CD4-positive, CD25-positive, alpha-beta regulatory T cell (primary cell): Measurements from ENCODE around the gene EXOC6B. TPM values are rescaled to one million over a fixed set of nuclear protein-coding genes. Genes with fewer than 3 reads are reported as not detected.

ENCODE experiments used
- ATAC-seq, 2 donors: fragments of 150-1000 bp; cut with Tn5 transposase; one replicate each; pipeline ENCODE4 v1.10.0; 2021; ENCODE audit warnings: low read depth in 2 of 2, moderate number of reproducible peaks in 2 of 2, moderate library complexity in 1 of 2
- DNase-seq, 3 donors: peaks; one replicate each; pipeline versions ENCODE4 v3.0.0 to v3.0.0-alpha.2; 2012 to 2022; ENCODE audit warnings: mixed read lengths in 1 of 3
- H3K27ac ChIP-seq: one replicate; pipeline ENCODE4 v1.7.0; 2013; ENCODE audit warnings: mild to moderate bottlenecking, low read length; ENCODE audit not compliant: insufficient read depth, poor library complexity, severe bottlenecking
- H3K27me3 ChIP-seq: one replicate; pipeline ENCODE4 v1.7.0; 2013; ENCODE audit warnings: low read length; ENCODE audit not compliant: control insufficient read depth, insufficient read depth
- H3K36me3 ChIP-seq: one replicate; pipeline ENCODE4 v1.7.0; 2013; ENCODE audit warnings: mild to moderate bottlenecking, low read length, moderate library complexity; ENCODE audit not compliant: control insufficient read depth, insufficient read depth
- H3K4me1 ChIP-seq: 2 replicates; pipeline ENCODE4 v1.7.0; 2013; ENCODE audit warnings: mild to moderate bottlenecking, low read length; ENCODE audit not compliant: insufficient read depth, control insufficient read depth, poor library complexity, severe bottlenecking
- H3K4me3 ChIP-seq: one replicate; pipeline ENCODE4 v1.7.0; 2013; ENCODE audit warnings: low read depth, mild to moderate bottlenecking, low read length, moderate library complexity
- H3K9me3 ChIP-seq, 2 experiments: 1 replicate in 1 of 2; 2 replicates in 1 of 2; pipeline ENCODE4 v1.7.0; 2013; ENCODE audit warnings: low read length in 2 of 2, mild to moderate bottlenecking in 1 of 2, moderate library complexity in 1 of 2; ENCODE audit not compliant: control insufficient read depth in 2 of 2
- H3K27ac Mint-ChIP-seq, 3 donors: one replicate each; pipeline ENCODE4 v1.8.0; 2020 to 2022; ENCODE audit warnings: mild to moderate bottlenecking in 3 of 3, mixed read lengths in 3 of 3, moderate library complexity in 2 of 3
- H3K27me3 Mint-ChIP-seq: one replicate; pipeline ENCODE4 v1.8.0; 2022; ENCODE audit warnings: mild to moderate bottlenecking, mixed read lengths
- H3K36me3 Mint-ChIP-seq: one replicate; pipeline ENCODE4 v1.8.0; 2020; ENCODE audit warnings: mixed read lengths
- H3K4me1 Mint-ChIP-seq, 4 donors: one replicate each; pipeline ENCODE4 v1.8.0; 2020 to 2022; ENCODE audit warnings: mixed read lengths in 4 of 4, mild to moderate bottlenecking in 1 of 4
- H3K4me3 Mint-ChIP-seq, 4 donors: one replicate each; pipeline ENCODE4 v1.8.0; 2020 to 2022; ENCODE audit warnings: mild to moderate bottlenecking in 4 of 4, mixed read lengths in 4 of 4, moderate library complexity in 3 of 4
- H3K9me3 Mint-ChIP-seq, 7 donors: one replicate each; pipeline ENCODE4 v1.8.0; 2020 to 2022; ENCODE audit warnings: mixed read lengths in 7 of 7, mild to moderate bottlenecking in 3 of 7, moderate library complexity in 2 of 7
- polyA plus RNA-seq, 4 donors: library from polyadenylated mRNA; unstranded; fragments of 300-500 nt; fragmentation: Illumina TruSeq; gene quantifications; one replicate each; pipeline ENCODE4 v1.2.3, GENCODE V29; 2021
- total RNA-seq: library from RNA; stranded (reverse); gene quantifications from one replicate; pipeline ENCODE4 v1.2.3, GENCODE V29; 2022

EXOC6B gene
- total RNA-seq (20.8 TPM), polyA plus RNA-seq (1 to 10 TPM; 1.5 to 2.8 (median 2.0) TPM)

DNA sequence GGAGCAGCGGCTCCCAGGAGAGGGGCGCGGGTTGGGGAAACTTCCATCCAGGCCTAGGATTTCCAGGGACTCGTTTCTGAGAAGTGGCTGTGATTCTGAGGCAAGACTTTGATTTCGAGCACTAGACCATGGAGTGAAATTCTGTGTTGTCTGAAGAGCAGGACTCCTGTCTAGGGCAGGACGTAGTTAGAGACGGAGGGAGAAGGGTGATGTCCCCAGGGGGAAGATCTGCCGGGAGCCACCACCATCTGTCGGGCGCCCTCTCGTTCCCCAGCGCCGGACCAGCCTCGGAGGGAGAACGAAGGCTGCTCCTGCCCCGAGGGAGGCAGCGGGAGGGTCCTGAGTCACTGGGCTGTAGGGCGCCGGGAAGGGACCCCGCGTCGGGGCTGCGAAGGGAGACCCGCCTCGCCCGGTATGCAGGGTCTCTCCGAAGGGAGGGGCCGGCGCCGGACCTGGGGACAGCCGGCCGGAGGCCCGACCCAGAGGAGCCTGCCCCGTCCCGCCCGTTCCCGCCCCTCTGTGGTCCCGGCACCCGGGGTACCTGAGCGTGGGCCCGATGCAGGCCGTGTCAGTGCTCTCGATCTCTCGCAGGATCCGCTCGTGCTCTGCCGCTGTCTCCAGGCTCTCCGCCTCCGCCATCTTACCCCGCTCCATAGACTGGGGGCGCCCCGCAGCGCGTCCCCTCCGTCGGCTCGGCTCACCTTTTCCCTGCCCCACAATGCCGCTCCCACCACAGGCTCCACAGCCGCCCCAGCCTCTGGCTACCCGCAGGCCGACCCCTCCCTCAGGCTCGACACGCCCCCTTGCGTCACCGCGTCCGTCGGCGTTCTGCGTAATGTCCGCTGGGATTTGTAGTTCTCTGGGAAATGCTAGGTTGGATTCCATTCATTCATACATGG, at the start of gene EXOC6B:
EXOC6B (minus strand) TSS at position 777 of the 899 bp plus-strand sequence.
- Mint-ChIP-seq H3K27me3 (peaks cover 7% of the 10 kb centered on the region), H3K27ac (peak within 1 kb of the TSS; percentile 7 to 94 (median 93)), H3K36me3 (peaks cover 4% of the 10 kb centered on the region), H3K4me1 (peaks cover 29 to 60% (median 50%) of the 10 kb centered on the region in 4 donors), H3K9me3 (no peaks in the 10 kb centered on the region), H3K4me3 (peak within 1 kb of the TSS; percentile 92 to 97 (median 95))
- Histone ChIP-seq H3K27me3 (no peaks in the 10 kb centered on the region), H3K4me3 (peak within 1 kb of the TSS; percentile 80), H3K27ac (no peak within 1 kb of the TSS), H3K9me3 (no peaks in the 10 kb centered on the region), H3K4me1 (peaks cover 29% of the 10 kb centered on the region), H3K36me3 (no peaks in the 10 kb centered on the region)
- ATAC-seq (peak; percentile 81), DNase-seq (peak; percentile 75 to 89 (median 82))

DNA sequence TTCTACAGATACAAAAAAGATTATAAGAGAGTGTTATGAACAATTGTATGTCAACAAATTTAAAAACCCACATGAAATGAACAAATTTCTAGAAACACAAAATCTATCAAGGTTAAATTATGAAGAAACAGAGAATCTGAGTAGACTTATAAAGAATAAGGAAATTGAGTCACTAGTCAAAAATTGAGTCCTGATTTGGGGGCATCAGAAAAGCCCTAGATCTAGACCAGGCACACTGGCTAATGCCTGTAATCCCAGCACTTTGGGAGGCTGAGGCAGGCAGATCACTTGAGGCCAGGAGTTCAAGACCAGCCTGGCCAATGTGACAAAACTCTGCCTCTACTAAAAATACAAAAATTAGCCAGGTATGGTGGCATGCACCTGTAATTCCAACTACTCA, 46.0 kb upstream of the EXOC6B start:
- H3K4me1 Mint-ChIP-seq: no peaks in the 10 kb centered on the region
- peaks cover 8% of the 10 kb centered on the region for H3K27me3 ChIP-seq
- H3K27ac Mint-ChIP-seq: no peak overlapping the region
- no peak overlapping the region for H3K4me3 Mint-ChIP-seq
- H3K4me3 ChIP-seq: no peak overlapping the region
- H3K36me3 ChIP-seq: no peaks in the 10 kb centered on the region
- no peaks in the 10 kb centered on the region for H3K9me3 ChIP-seq
- peaks cover 32% of the 10 kb centered on the region for H3K27me3 Mint-ChIP-seq
- no peaks in the 10 kb centered on the region for H3K4me1 ChIP-seq
- no peak for DNase-seq
- no peak for ATAC-seq
- no peaks in the 10 kb centered on the region for H3K36me3 Mint-ChIP-seq
- H3K27ac ChIP-seq: no peak overlapping the region
- peaks cover 0 to 9% (median 0%) of the 10 kb centered on the region in 7 donors for H3K9me3 Mint-ChIP-seq

DNA sequence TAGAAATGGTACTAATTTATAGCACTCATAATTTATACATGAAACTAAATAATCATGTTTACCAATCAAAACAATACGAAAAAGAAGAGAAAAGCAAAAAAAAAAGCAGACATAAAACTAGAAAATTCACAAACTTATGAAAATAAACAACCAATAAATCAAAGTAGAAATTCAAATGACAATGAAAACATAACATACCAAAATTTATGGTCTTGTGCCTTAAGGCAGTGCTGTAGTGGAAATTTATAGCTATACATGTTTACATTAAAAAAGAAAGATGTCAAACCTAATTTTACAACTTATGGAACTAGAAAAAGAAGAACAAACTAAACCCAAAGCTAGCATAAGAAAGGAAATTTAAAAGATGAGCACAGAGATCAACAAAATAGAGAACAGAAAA, 45.2 kb upstream of the EXOC6B start:
- Mint-ChIP-seq H3K36me3 (no peaks in the 10 kb centered on the region), H3K4me1 (no peaks in the 10 kb centered on the region), H3K27me3 (peaks cover 32% of the 10 kb centered on the region), H3K4me3 (no peak overlapping the region), H3K9me3 (peaks cover 0 to 9% (median 0%) of the 10 kb centered on the region in 7 donors), H3K27ac (no peak overlapping the region)
- no peak overlapping the region for H3K4me3 ChIP-seq
- H3K9me3 ChIP-seq: no peaks in the 10 kb centered on the region
- ATAC-seq (no peak), DNase-seq (no peak)
- peaks cover 9% of the 10 kb centered on the region for H3K27me3 ChIP-seq
- no peaks in the 10 kb centered on the region for H3K4me1 ChIP-seq
- no peak overlapping the region for H3K27ac ChIP-seq
- no peaks in the 10 kb centered on the region for H3K36me3 ChIP-seq

DNA sequence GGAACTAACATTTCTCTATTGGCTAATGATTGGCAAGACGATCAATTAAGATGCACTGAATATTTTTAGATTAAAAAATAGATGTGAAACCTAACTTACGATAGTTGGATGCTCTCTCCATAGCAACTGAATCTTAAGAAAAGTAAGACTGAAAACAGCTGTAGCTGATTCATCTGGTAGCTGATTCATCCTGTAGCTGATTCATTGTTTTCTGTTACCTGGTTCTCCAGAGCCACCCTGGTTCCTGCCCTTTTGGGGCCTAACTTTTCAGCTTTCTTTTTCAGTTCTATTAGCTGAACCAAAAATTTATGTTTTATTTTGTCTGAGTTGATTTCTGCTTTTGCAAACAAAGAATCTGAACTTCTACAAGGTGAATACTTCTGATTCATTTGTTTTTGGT, 38.7 kb upstream of the EXOC6B start:
- peaks cover 6 to 10% (median 9%) of the 10 kb centered on the region in 4 donors for H3K4me1 Mint-ChIP-seq
- Histone ChIP-seq H3K27me3 (peaks cover 31% of the 10 kb centered on the region), H3K4me3 (no peak overlapping the region), H3K36me3 (no peaks in the 10 kb centered on the region), H3K9me3 (no peaks in the 10 kb centered on the region), H3K27ac (no peak overlapping the region), H3K4me1 (peaks cover 3% of the 10 kb centered on the region)
- ATAC-seq: no peak
- H3K4me3 Mint-ChIP-seq: no peak overlapping the region
- no peaks in the 10 kb centered on the region for H3K36me3 Mint-ChIP-seq
- no peak overlapping the region for H3K27ac Mint-ChIP-seq
- peaks cover 39% of the 10 kb centered on the region for H3K27me3 Mint-ChIP-seq
- H3K9me3 Mint-ChIP-seq: no peaks in the 10 kb centered on the region
- peak in 1 of 3 donors; percentile 60 for DNase-seq

DNA sequence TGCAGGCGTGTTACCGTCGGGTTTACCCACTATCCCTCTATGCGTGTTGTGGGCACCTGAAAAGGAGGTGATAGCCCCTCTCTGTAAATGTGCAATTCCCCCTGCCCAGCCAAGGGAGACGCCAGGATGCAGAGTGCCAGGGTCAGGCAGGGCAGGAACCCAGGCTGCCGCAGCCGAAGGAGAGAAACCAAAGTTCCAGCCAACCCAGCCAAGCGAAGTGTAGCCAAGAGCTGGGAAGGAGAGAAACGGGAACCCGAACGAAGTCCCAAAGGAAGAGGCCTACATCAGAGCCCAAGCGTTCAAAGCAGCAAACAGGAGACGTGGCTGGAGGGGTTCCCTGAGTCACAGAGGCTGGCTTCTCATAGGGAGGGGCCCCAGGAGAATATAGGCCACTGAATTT, 37.2 kb upstream of the EXOC6B start:
- H3K27ac ChIP-seq: no peak overlapping the region
- H3K27me3 Mint-ChIP-seq: peaks cover 37% of the 10 kb centered on the region
- H3K27ac Mint-ChIP-seq: no peak overlapping the region
- DNase-seq (no peak), ATAC-seq (no peak)
- no peaks in the 10 kb centered on the region for H3K36me3 ChIP-seq
- H3K27me3 ChIP-seq: peaks cover 33% of the 10 kb centered on the region
- peak overlapping the region in 1 of 4 donors; percentile 56 for H3K4me3 Mint-ChIP-seq
- no peaks in the 10 kb centered on the region for H3K9me3 ChIP-seq
- no peak overlapping the region for H3K4me3 ChIP-seq
- no peaks in the 10 kb centered on the region for H3K9me3 Mint-ChIP-seq
- no peaks in the 10 kb centered on the region for H3K36me3 Mint-ChIP-seq
- H3K4me1 Mint-ChIP-seq: peaks cover 6 to 10% (median 9%) of the 10 kb centered on the region in 4 donors
- H3K4me1 ChIP-seq: peaks cover 3% of the 10 kb centered on the region

DNA sequence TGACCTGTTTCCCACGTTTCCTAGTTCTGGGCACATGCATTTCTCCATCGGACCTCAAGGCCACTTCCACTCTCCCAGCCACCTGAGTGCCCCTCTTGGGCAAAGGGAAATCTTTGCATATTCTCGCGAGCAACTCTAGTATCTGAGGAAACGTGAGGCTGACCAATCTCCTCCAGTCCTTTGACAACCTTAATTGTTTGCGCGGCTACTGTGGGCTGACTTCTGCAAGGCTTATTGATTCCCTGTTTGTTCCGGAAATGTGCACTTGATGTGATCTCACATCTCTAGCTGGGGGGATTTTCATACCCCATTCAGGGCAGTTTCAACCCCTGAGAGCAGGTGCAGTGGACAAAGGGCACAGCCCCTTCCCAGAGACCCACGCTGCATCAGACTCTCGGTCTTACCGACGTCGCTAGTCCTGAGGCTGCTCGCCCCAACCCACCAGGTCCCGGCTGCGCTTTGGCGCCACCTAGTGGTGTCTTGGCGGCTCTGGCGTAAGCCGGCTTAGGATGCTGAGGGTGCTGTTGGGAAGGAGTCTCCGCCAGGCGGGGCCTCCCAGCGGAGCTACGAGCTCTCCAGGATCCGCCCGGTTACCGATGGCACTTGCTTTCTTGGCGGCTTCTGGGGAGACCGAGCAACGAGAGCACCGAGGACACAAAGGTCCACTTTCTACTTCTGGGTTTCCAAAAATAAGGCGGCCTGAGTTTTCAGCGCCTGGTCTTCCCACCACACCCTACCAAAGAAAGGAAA, 36.6 kb upstream of the EXOC6B start:
- ATAC-seq (peak; percentile 87 to 88), DNase-seq (peak; percentile 73 to 88 (median 80))
- H3K27me3 ChIP-seq: peaks cover 34% of the 10 kb centered on the region
- no peak overlapping the region for H3K27ac Mint-ChIP-seq
- H3K27me3 Mint-ChIP-seq: peaks cover 43% of the 10 kb centered on the region
- H3K4me3 Mint-ChIP-seq: peak overlapping the region in 3 of 4 donors; percentile 3 to 79 (median 74)
- no peaks in the 10 kb centered on the region for H3K36me3 Mint-ChIP-seq
- H3K36me3 ChIP-seq: no peaks in the 10 kb centered on the region
- H3K4me1 ChIP-seq: peaks cover 3% of the 10 kb centered on the region
- no peak overlapping the region for H3K27ac ChIP-seq
- H3K4me3 ChIP-seq: peak overlapping the region; percentile 70
- no peaks in the 10 kb centered on the region for H3K9me3 ChIP-seq
- H3K4me1 Mint-ChIP-seq: peaks cover 6 to 10% (median 9%) of the 10 kb centered on the region in 4 donors
- H3K9me3 Mint-ChIP-seq: peaks cover 0 to 1% (median 0%) of the 10 kb centered on the region in 7 donors

DNA sequence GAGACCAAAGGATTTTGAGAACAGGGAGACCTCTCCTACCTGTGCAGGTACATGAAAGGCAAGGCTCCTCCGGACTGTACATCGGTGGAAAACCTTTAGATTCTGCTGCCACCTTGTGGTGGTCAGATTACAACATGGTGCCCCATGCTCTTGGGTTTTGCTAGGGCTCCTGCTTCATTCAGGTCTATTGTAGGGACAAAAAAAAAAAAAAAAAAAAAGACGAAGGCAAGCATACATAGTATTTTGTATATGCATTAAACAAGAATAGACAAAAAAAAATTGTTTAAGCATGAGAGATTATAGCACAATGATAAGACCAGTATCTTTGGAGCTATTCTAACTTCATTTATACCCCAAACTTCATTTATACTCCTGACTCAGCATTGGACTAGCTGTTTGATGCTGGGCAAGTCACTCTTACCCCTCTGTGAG, 34.0 kb upstream of the EXOC6B start:
- H3K36me3 Mint-ChIP-seq: no peaks in the 10 kb centered on the region
- no peak overlapping the region for H3K4me3 Mint-ChIP-seq
- H3K27me3 Mint-ChIP-seq: peaks cover 53% of the 10 kb centered on the region
- Histone ChIP-seq H3K9me3 (no peaks in the 10 kb centered on the region), H3K4me3 (no peak overlapping the region), H3K36me3 (no peaks in the 10 kb centered on the region), H3K27me3 (peaks cover 45% of the 10 kb centered on the region), H3K27ac (no peak overlapping the region), H3K4me1 (peaks cover 3% of the 10 kb centered on the region)
- peak; percentile 42 to 79 (median 55) for DNase-seq
- no peak overlapping the region for H3K27ac Mint-ChIP-seq
- H3K9me3 Mint-ChIP-seq: peaks cover 0 to 4% (median 0%) of the 10 kb centered on the region in 7 donors
- peak; percentile 72 to 73 for ATAC-seq
- H3K4me1 Mint-ChIP-seq: peaks cover 6 to 10% (median 9%) of the 10 kb centered on the region in 4 donors
